Measurements from ENCODE around the gene FOLR3.
"Not testable (repeated sequence)": the region's sequence is repeated elsewhere in the genome, so short reads cannot be mapped to it uniquely, and the experiment has no call there.

Gene FOLR3

GRCh38 chr11:72169046-72169555 is 33.6 kb downstream of the FOLR3 start:
- DNase-seq, result not testable (repeated sequence)

DNA sequence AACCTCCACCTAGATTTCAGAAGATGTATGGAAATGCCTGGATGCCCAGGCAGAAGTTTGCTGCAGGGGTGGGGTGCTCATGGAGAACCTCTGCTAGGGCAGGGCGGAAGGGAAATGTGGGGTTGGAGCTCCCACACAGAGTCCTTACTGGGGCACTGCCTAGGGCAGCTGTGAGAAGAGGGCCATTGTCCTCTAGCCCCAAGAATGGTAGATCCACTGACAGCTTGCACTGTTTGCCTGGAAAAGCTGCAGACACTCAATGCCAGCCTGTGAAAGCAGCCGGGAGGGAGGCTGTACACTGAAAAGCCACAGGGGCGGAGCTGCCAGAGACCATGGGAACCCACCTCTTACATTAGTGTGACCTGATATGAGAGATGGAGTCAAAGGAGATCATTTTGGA is 34.2 kb downstream of the FOLR3 start:
- DNase-seq, result not testable (repeated sequence)

GRCh38 chr11:72172043-72172442 is 36.5 kb downstream of the FOLR3 start:
- DNase-seq, result not testable (repeated sequence)

- DNase-seq, result no peak
Observed at GRCh38 chr11:72173291-72173690, 37.8 kb downstream of the FOLR3 start.

DNA sequence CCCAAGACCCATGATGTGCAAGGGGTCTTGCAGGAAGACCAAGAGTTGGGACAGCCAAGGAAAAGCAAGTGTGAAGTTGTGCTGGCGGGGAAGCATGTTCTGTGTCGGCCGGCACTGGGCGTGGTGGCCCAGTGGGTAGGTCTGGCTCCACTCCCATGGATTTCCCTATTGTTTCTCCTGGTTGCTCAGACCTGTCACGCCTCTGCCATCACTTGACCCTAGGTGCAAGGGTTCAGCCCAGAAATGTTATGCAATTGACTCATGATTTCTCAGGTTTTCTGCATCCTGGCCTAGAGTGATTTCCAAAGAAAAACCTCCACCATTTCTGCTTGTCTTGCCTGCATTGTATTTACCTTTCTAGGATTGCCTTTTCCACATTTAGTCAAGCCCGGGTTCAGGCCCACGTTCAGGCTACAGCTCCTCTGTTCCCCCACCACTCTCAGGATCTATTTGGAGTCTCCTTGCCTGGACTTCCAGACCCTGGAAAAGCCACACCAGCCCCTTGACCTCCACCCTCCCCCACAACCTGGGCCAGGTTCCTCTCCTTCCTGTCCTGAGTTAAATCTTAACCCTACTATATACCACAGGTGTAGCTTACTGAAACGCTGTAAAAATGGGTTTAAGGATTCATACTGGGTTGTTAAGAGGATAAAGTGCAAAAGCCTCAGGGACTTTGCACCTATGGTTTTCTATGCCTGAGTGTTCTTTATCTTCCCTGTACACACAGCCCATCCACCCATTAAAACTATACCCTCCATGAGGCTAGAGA is 39.0 kb downstream of the FOLR3 start:
- DNase-seq, result no peak

GRCh38 chr11:72177656-72178055 is 42.1 kb downstream of the FOLR3 start:
- no peak for DNase-seq

- no peak for DNase-seq
Observed at GRCh38 chr11:72179049-72179803, 43.7 kb downstream of the FOLR3 start.

GRCh38 chr11:72179804-72180396 is 44.4 kb downstream of the FOLR3 start:
- DNase-seq, result no peak

DNA sequence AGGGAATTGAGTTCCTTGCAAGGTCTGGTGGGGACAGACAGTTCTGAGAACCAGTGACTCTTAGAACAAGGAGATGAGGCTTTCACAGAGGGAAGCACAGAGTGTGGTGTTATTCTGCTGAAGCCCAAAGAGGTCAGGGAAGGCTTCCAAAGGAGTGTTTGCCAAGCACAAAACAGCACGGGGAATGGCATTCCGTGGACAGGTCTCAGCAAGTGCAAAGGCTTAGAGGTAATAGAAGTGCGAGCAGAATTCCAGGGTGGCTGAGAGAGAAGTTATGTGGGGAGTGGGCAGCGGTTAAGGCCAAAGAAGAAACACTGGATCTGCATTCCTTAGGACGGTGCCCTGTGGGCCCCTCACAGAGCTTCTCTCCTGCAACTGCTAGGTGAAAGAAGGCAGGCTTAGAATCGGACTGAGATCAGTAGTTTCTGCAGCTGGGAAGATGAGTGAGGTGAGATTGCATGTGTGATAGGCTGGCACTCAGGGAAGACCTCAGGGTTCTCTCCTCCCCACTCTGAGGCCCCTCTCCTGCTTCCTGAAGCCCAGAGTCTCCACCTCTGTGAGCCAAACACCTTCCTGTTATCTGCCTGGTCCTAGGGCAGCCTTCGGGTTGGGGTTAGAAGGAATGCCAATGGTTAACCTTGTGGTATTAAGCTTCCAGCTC is 45.5 kb downstream of the FOLR3 start:
- DNase-seq, result not testable (repeated sequence)

GRCh38 chr11:72181553-72181958 is 46.0 kb downstream of the FOLR3 start:
- not testable (repeated sequence) for DNase-seq

DNA sequence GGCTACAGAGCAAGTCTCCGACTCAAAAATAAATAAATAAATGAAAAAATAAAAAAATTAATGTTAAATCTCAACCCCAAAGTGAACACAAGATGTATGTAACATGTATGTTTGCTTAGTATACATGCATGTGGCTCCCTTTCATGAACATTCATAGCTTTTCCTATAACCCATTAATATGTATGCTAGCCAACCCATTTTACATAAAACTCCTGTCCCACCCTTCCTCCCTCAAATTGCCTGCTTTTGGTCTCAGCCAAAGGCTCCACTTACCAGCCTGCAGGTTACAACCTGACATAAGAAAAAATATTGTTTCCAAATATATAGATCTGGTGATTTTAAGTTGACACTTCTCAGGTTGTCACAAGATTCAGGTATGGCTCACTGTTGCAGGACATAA is 52.7 kb downstream of the FOLR3 start:
- DNase-seq, result no peak
